ENCODE measurements around the gene TTLL8.

The TTLL8 gene

DNA sequence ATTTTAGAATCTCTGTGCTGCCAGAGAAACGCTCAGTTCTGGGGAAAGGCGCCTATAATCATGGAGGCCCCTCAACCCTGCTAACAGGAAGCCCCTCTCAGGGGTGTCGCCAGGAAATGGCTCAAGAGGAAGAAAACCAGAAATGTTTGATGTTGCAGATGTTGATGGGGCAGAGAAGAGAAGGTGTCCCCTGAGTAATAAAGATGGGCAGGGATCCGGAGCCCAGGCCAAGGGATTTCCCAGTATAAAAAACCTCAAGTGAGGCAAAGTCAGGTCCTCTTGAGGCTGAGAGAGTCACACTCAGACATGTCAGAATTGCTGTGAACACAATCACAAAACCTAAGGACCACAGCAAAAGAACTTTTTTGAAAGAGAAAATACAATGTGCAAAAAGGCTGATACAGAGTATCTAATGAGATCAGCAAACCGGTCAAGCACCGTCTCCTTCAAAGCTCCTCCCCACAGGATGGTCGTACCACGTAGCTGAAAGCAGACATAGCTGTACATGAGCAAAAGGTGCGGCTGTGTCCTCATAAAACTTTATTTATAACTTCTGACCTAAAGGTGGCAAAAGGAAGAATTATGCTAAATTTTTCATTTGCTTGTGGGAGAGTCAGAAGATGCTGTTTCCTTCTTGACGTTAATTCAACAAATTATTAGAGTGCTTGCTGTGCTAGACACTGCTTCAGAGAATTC lies 43.9 kb upstream of the TTLL8 start:
- TF ChIP-seq, protein P1, sequence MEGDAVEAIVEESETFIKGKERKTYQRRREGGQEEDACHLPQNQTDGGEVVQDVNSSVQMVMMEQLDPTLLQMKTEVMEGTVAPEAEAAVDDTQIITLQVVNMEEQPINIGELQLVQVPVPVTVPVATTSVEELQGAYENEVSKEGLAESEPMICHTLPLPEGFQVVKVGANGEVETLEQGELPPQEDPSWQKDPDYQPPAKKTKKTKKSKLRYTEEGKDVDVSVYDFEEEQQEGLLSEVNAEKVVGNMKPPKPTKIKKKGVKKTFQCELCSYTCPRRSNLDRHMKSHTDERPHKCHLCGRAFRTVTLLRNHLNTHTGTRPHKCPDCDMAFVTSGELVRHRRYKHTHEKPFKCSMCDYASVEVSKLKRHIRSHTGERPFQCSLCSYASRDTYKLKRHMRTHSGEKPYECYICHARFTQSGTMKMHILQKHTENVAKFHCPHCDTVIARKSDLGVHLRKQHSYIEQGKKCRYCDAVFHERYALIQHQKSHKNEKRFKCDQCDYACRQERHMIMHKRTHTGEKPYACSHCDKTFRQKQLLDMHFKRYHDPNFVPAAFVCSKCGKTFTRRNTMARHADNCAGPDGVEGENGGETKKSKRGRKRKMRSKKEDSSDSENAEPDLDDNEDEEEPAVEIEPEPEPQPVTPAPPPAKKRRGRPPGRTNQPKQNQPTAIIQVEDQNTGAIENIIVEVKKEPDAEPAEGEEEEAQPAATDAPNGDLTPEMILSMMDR (IDR thresholded peaks at IDR 0.05; ENCODE audit: control extremely low read depth, extremely low read depth, low read depth, missing control alignments) = no peak
- ChIA-PET POLR2A (no interaction called here), CTCF (no interaction called here)
- no peak for DNase-seq (ENCODE audit: extremely low spot score)

DNA sequence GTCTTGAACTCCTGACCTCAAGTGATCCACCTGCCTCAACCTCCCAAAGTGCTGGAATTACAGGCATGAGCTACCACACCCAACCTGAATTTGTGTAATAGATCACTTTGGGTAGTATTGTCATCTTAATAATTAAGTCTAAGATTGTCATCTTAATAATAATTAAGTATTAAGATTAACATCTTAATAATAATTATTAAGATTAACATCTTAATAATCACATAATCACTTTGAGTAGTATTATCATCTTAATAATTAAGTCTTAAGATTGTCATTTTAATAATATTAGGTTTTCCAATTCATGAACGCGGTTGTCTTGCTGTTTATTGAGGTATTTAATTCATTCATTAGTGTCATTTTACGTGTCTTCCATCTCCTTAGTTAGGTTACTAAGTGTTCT lies 40.0 kb upstream of the TTLL8 start:
- DNase-seq (ENCODE audit: extremely low spot score) = no peak
- POLR2A ChIA-PET = no interaction called here
- TF ChIP-seq, protein P1 (IDR thresholded peaks at IDR 0.05; ENCODE audit: control extremely low read depth, extremely low read depth, low read depth, missing control alignments) = no peak
- CTCF ChIA-PET = no interaction called here

DNA sequence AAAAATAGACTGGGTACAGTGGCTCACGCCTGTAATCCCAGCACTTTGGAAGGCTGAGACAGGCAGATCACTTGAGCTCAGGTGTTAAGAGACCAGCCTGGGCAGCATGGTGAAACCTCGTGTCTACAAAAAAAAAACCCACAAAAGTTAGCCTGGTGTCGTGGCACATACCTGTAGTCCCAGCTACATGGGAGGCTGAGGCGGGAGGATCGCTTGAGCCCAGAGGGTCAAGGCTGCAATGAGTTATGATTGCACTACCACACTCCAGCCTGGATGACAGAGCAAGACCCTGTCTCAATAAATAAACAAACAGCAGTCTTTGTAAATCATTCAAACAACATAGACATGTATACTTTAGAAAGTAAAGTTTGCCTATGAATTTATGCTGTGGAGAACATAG lies 34.2 kb upstream of the TTLL8 start:
- ChIA-PET POLR2A (no interaction called here), CTCF (interaction anchor here (0.9 kb wide), 1 partner anchor 15 kb away, joined by 3 read pairs; no protein-coding TSS in a partner anchor)
- TF ChIP-seq, protein P1 (IDR thresholded peaks at IDR 0.05; ENCODE audit: control extremely low read depth, extremely low read depth, low read depth, missing control alignments) = no peak
- DNase-seq (ENCODE audit: extremely low spot score) = no peak

DNA sequence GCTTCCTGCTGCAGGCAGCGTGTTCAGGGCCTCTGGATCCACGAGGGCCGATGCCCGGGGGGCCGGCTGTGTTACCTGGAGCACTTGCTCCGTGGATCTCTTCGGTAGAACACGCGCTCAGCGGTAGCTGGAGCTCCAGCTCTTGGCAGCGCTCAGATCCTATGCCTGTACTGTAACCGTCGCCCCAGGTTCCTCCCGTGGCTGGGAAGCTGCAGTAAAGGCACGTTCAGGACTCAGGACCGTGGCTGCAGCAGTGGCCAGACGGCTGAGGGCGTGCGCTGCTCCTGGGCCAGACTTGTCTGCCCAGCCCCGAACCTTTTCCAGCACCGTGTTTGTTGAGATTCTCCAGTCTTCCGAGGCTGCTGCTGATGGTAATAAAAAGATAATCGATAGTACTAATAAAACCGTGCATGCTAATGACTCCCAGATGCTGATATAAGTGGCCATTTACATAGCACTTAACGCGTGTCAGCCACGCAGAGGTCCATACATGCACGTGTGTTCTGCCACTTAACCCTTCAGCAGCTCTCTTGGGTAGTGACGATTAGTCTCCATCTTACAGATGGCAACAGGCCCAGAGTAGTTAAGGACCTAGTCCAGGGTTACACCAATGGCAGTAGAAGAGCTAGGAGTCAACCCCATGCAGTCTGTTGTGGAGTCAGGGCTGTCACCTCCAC lies 33.1 kb upstream of the TTLL8 start:
- POLR2A ChIA-PET = no interaction called here
- no peak for DNase-seq (ENCODE audit: extremely low spot score)
- CTCF ChIA-PET = interaction anchor here (0.9 kb wide), 1 partner anchor 14 kb away, joined by 3 read pairs; no protein-coding TSS in a partner anchor
- TF ChIP-seq, protein P1 (IDR thresholded peaks at IDR 0.05; ENCODE audit: control extremely low read depth, extremely low read depth, low read depth, missing control alignments) = no peak

DNA sequence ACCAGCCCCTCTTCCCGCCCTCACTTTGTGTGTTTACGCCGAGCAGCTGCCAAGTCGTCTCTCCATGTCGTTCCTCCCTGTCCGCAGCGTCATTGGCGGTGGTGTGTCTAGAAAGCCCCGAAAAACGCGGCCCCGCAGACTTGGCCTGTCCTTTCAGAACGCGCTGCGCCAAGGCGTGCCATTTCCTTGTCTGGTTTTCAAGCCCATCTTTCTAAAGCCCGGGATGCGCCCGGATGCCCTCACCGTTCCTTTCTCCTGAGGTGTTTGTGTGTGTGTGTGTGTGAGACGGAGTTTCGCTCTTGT lies 32.3 kb upstream of the TTLL8 start:
- ChIA-PET CTCF (no interaction called here), POLR2A (no interaction called here)
- TF ChIP-seq, protein P1 (IDR thresholded peaks at IDR 0.05; ENCODE audit: control extremely low read depth, extremely low read depth, low read depth, missing control alignments) = no peak
- DNase-seq (ENCODE audit: extremely low spot score) = no peak

DNA sequence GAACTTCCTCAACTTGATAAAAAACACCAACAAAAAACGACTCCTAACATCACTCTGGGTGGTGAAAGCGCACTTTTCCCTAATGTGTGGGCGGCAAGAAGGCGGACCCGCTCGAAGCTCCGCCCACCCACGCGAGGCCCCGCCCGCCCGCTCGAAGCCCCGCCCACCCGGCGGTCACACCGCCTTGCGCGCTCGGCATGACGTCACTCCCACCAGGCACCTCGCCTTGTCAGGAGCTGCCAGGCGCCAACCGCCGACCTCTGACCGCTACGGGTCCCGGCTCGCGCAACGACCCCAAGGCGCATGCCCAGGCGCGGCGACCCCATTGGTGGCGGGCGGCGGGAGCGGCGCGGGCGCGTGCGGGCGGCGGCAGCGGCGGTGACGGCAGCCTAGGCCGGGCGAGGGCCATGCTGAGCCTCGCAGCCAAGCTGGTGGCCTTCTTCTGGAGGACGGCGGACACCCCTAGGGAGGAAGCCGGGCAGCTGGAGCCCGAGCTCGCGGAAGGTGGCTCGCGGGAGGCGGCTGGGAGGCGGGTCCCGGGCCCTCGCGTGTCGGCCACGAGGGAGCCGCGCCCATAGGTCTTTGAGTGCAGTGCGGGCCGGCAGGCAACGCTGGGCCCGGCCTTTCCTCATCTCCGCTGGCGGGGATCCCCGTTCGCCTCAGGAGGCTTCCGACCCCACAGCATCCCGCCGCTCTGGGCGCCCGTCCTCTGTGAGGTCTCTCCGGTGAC lies 31.7 kb upstream of the TTLL8 start, which contains the start of gene MOV10L1:
TSS of gene MOV10L1 (plus strand) at position 325 of the 730 bp plus-strand sequence. CDS start at position 408, 83 bp downstream.
- TF ChIP-seq, protein P1 (IDR thresholded peaks at IDR 0.05; ENCODE audit: control extremely low read depth, extremely low read depth, low read depth, missing control alignments) = no peak
- CTCF ChIA-PET = no interaction called here
- no peak for DNase-seq (ENCODE audit: extremely low spot score)
- POLR2A ChIA-PET = no interaction called here

Measured in GM10248 (cell line).